HepG2 (cell line): ENCODE results near the gene INPP5K. TPM values are rescaled to one million over a fixed set of nuclear protein-coding genes. Genes with fewer than 3 reads are reported as not detected.

Source experiments
- ATAC-seq: fragments of 200-7000 bp; cut with Tn5 transposase; 3 replicates; pipeline ENCODE4 v1.9.1; 2020; ENCODE audit warnings: mild to moderate bottlenecking, moderate library complexity
- BruUV-seq: library from RNA; stranded (reverse); fragments of 400-500 nt; replicated peaks from 2 replicates; lab custom pipeline; 2021; lab: Mats Ljungman, UMichigan
- CTCF ChIA-PET: fragments of 300-600 bp; formaldehyde crosslinking; extraction: SDS; loops from one replicate; lab custom pipeline; 2021; ENCODE audit warnings: low total read pairs, inconsistent platforms, low intra/inter-chr PET ratio; lab: Yijun Ruan, JAX
- POLR2A ChIA-PET: fragments of 350-600 bp; sonication (Branson Sonifier 250); formaldehyde crosslinking; loops from one replicate; lab custom pipeline; 2020; ENCODE audit warnings: antibody characterized with exemption, inconsistent platforms; lab: Yijun Ruan, JAX
- DNase-seq: peaks from one replicate; pipeline ENCODE4 v3.0.0-alpha.2; 2015; ENCODE audit warnings: low spot score
- FAIRE-seq: peaks from 3 replicates; lab custom pipeline; 2011; peaks lifted over from hg19 to GRCh38; lab: Jason Lieb, UNC
- H2AFZ ChIP-seq: one replicate; pipeline ENCODE4 v1.6.1; 2011; ENCODE audit warnings: low read length, inconsistent platforms
- H3K27ac ChIP-seq: fragments of 300-600 bp; 3 replicates; pipeline ENCODE4 v1.8.0; 2011; ENCODE audit warnings: mixed run types, mild to moderate bottlenecking, mixed read lengths, low read length, inconsistent platforms; ENCODE audit not compliant: insufficient read depth; ENCODE audit errors: extremely low read length
- H3K27me3 ChIP-seq, 2 experiments: fragments of 200-600 bp in 1 of 2; 2 replicates in 1 of 2; 3 replicates in 1 of 2; pipeline versions ENCODE4 v1.6.0 to v1.8.0; 2011; ENCODE audit warnings: low read length in 2 of 2, mild to moderate bottlenecking in 2 of 2, moderate library complexity in 2 of 2, inconsistent platforms in 1 of 2; ENCODE audit not compliant: insufficient read depth in 2 of 2, control insufficient read depth in 1 of 2
- H3K36me3 ChIP-seq, 2 experiments: fragments of 200-600 bp in 1 of 2; replicated peaks in 1 of 2; 2 replicates in 1 of 2; 3 replicates in 1 of 2; pipeline versions ENCODE4 v1.5.1 to v1.8.0; 2011; ENCODE audit warnings: low read length in 2 of 2, inconsistent platforms in 1 of 2; ENCODE audit not compliant: insufficient read depth in 2 of 2, control insufficient read depth in 1 of 2
- H3K4me1 ChIP-seq: 2 replicates; pipeline ENCODE4 v1.5.1; 2012; ENCODE audit warnings: low read length, inconsistent platforms; ENCODE audit not compliant: insufficient read depth
- H3K4me2 ChIP-seq: 2 replicates; pipeline ENCODE4 v1.6.0; 2011; ENCODE audit warnings: low read depth, low read length, inconsistent platforms
- H3K4me3 ChIP-seq, 3 experiments: fragments of 200-600 bp in 1 of 3; sonication (generic), shearing (Covaris generic) in 1 of 3; replicated peaks in 1 of 3; 2 replicates each; pipeline ENCODE4 v1.5.1; 2011 to 2016; ENCODE audit warnings: low read length in 3 of 3, inconsistent platforms in 2 of 3, low read depth in 2 of 3, mild to moderate bottlenecking in 2 of 3, control low read depth in 1 of 3, mixed read lengths in 1 of 3; ENCODE audit not compliant: insufficient read depth in 1 of 3
- H3K79me2 ChIP-seq: one replicate; pipeline ENCODE4 v1.6.1; 2011; ENCODE audit warnings: low read length, inconsistent platforms; ENCODE audit not compliant: insufficient read depth
- H3K9ac ChIP-seq: 2 replicates; pipeline ENCODE4 v1.6.0; 2011; ENCODE audit warnings: mild to moderate bottlenecking, low read depth, low read length, inconsistent platforms; ENCODE audit not compliant: insufficient read depth
- H3K9me3 ChIP-seq: 2 replicates; pipeline ENCODE4 v1.5.1; 2012; ENCODE audit warnings: mild to moderate bottlenecking, low read length
- H4K20me1 ChIP-seq: 2 replicates; pipeline ENCODE4 v1.6.0; 2011; ENCODE audit warnings: inconsistent platforms, mild to moderate bottlenecking, low read length, moderate library complexity; ENCODE audit not compliant: insufficient read depth
- DPF2 ChIP-seq: sonication (generic); formaldehyde crosslinking; IDR thresholded peaks from 2 replicates; pipeline ENCODE4 v1.4.0; 2020; ENCODE audit warnings: mild to moderate bottlenecking, low read depth, missing genetic modification reagents, borderline replicate concordance
- GTF3A ChIP-seq: sonication (generic); formaldehyde crosslinking; conservative IDR thresholded peaks from 2 replicates; pipeline ENCODE4 v1.4.0; 2020; ENCODE audit warnings: mild to moderate bottlenecking, missing genetic modification reagents
- HDAC6 ChIP-seq: fragments of 200-600 bp; sonication (generic); IDR thresholded peaks from 2 replicates; pipeline ENCODE4 v1.7.0; 2017; ENCODE audit warnings: mild to moderate bottlenecking, antibody characterized with exemption, low read length, low read depth
- SAFB2 ChIP-seq: sonication (generic); formaldehyde crosslinking; IDR thresholded peaks from 2 replicates; pipeline ENCODE4 v1.5.1; 2020; ENCODE audit warnings: missing genetic modification reagents, low read depth, mild to moderate bottlenecking, borderline replicate concordance
- ZNF766 ChIP-seq: sonication (generic); formaldehyde crosslinking; IDR thresholded peaks from 2 replicates; pipeline ENCODE4 v1.5.0; 2020; ENCODE audit warnings: missing genetic modification reagents, borderline replicate concordance
- ZNF776 ChIP-seq: sonication (generic); formaldehyde crosslinking; IDR thresholded peaks from 2 replicates; pipeline ENCODE4 v1.4.0; 2020; ENCODE audit warnings: mild to moderate bottlenecking, missing genetic modification reagents
- WGBS: methylation state at CpG from one replicate; pipeline ENCODE4 v1.1.6; 2017; ENCODE audit warnings: low lambda C conversion rate; 5-methylcytosine and 5-hydroxymethylcytosine counted together
- in situ Hi-C: cut with HindIII; loops from 2 replicates; pipeline ENCODE4 v1.10.0; 2017; ENCODE audit warnings: low pct_unique_long_range_greater_than_20kb; ENCODE audit not compliant: extremely low pct_ligation_motif_present
- intact Hi-C: fragments of 100-400 bp; cut with micrococcal nuclease; formaldehyde crosslinking; loops from one replicate; pipeline ENCODE4 v1.10.0; 2022; ENCODE audit not compliant: unreplicated experiment
- polyA plus RNA-seq, 8 experiments: library from polyadenylated mRNA; depleted of rRNA in 3 of 8; stranded (reverse) in 7 of 8; unstranded in 1 of 8; fragments of >200 nt; fragmentation: Illumina TruSeq in 4 of 8; extraction: Trizol in 4 of 8; gene quantifications; 2 replicates each; pipeline versions ENCODE4 v1.2.1 to v1.2.3, GENCODE V29; 2011 to 2016; ENCODE audit warnings: low read depth in 4 of 8, missing spikeins in 1 of 8, mixed read lengths in 1 of 8; ENCODE audit not compliant: insufficient read depth in 1 of 8
- total RNA-seq, 5 experiments: library from RNA; depleted of rRNA; stranded (reverse); fragments of >200 nt; fragmentation: Illumina TruSeq; extraction: Trizol; gene quantifications; 2 replicates each; pipeline ENCODE4 v1.2.3, GENCODE V29; 2016; ENCODE audit warnings: low read depth in 1 of 5
- TF ChIP-seq, protein P1 (sequence below): IDR thresholded peaks from 2 replicates; pipeline ENCODE4 v1.6.1; 2016; ENCODE audit warnings: mild to moderate bottlenecking
- TF ChIP-seq, protein P2 (sequence below): sonication (generic); formaldehyde crosslinking; IDR thresholded peaks from 2 replicates; pipeline ENCODE4 v1.8.1; 2023; ENCODE audit warnings: mild to moderate bottlenecking, inconsistent platforms, moderate library complexity, missing genetic modification reagents, borderline replicate concordance
- TF ChIP-seq, protein P3 (sequence below): sonication (generic); formaldehyde crosslinking; IDR thresholded peaks from 2 replicates; pipeline ENCODE4 v1.4.0; 2020; ENCODE audit warnings: mild to moderate bottlenecking, missing genetic modification reagents
- TF ChIP-seq, protein P4 (sequence below): fragments of 450-650 bp; IDR thresholded peaks from 2 replicates; pipeline ENCODE4 v1.6.1; 2016

Gene INPP5K
- total and polyA plus RNA-seq, 2 of the 13 experiments (the other 11 are each of a cell fraction or from before 2014, with no cell fraction given), result 4.8 to 9.6 TPM

DNA sequence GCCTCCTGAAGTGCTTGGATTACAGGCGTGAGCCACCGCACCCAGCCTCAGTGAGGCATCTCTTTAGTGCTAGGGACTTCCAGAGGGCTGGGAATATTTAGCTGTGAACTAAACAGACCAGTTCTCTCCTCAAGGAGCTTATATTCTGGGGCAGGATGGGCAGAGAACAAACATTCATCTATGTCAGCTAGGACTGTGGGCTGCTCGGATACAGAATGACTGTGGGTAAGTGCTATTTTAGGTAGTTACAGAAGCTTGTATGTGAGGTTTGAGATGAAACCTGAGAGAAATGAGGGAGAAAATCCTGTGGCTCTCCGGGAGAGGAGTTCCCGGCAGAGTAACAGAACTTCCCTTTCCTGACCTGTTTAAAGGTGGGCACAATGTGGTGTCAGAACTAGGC, 6.2 kb upstream of the INPP5K start:
- Histone ChIP-seq H3K4me2 (no peak overlapping the region), H3K4me1 (peaks cover 8% of the 10 kb centered on the region), H3K36me3 (peaks cover 6 to 7% of the 10 kb centered on the region in 2 experiments; a peak in 4 of 5 replicates), H2AFZ (no peak overlapping the region), H3K9me3 (no peaks in the 10 kb centered on the region), H3K79me2 (peaks cover 2% of the 10 kb centered on the region), H4K20me1 (no peaks in the 10 kb centered on the region), H3K4me3 (no peak overlapping the region), H3K27ac (no peak overlapping the region), H3K27me3 (no peaks in the 10 kb centered on the region), H3K9ac (no peak overlapping the region)
- TF ChIP-seq ZNF766 (CRISPR knock-in tag), result no peak
- TF ChIP-seq ZNF776, result no peak
- TF ChIP-seq, protein P1, sequence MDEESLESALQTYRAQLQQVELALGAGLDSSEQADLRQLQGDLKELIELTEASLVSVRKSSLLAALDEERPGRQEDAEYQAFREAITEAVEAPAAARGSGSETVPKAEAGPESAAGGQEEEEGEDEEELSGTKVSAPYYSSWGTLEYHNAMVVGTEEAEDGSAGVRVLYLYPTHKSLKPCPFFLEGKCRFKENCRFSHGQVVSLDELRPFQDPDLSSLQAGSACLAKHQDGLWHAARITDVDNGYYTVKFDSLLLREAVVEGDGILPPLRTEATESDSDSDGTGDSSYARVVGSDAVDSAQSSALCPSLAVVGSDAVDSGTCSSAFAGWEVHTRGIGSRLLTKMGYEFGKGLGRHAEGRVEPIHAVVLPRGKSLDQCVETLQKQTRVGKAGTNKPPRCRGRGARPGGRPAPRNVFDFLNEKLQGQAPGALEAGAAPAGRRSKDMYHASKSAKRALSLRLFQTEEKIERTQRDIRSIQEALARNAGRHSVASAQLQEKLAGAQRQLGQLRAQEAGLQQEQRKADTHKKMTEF (CRISPR knock-in tag), result no peak
- ATAC-seq (no peak), FAIRE-seq (no peak), DNase-seq (no peak)
- intact Hi-C loops, result no loop called here
- ChIA-PET CTCF (no interaction called here), POLR2A (no interaction called here)
- in situ Hi-C loops, result no loop called here
- WGBS, result 98% methylated on average over 5 of the region's 5 CpGs
- BruUV-seq, result no TSS peak

GRCh38 chr17:1521086-1521640, 4.8 kb upstream of the INPP5K start:
- H4K20me1 ChIP-seq, result no peaks in the 10 kb centered on the region
- no peaks in the 10 kb centered on the region for H3K9me3 ChIP-seq
- no peak overlapping the region for H2AFZ ChIP-seq
- peaks cover 10% of the 10 kb centered on the region for H3K4me1 ChIP-seq
- POLR2A ChIA-PET, result no interaction called here
- in situ Hi-C loops (no loop called here), intact Hi-C loops (no loop called here)
- DNase-seq (no peak), FAIRE-seq (no peak), ATAC-seq (no peak)
- no peak overlapping the region for H3K9ac ChIP-seq
- H3K4me3 ChIP-seq, result no peak overlapping the region
- CTCF ChIA-PET, result no interaction called here
- H3K27ac ChIP-seq, result no peak overlapping the region
- no peak overlapping the region for H3K4me2 ChIP-seq
- WGBS, result 95% methylated on average over 10 of the region's 10 CpGs
- peaks cover 2 to 6% of the 10 kb centered on the region in 2 experiments; a peak in 4 of 5 replicates for H3K36me3 ChIP-seq
- no TSS peak for BruUV-seq
- H3K79me2 ChIP-seq, result peaks cover 8% of the 10 kb centered on the region
- H3K27me3 ChIP-seq, result no peaks in the 10 kb centered on the region; a peak in 1 of 5 replicates
- TF ChIP-seq, protein P2, sequence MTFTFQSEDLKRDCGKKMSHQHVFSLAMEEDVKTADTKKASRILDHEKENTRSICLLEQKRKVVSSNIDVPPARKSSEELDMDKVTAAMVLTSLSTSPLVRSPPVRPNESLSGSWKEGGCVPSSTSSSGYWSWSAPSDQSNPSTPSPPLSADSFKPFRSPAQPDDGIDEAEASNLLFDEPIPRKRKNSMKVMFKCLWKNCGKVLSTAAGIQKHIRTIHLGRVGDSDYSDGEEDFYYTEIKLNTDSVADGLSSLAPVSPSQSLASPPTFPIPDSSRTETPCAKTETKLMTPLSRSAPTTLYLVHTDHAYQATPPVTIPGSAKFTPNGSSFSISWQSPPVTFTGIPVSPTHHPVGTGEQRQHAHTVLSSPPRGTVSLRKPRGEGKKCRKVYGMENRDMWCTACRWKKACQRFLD (CRISPR knock-in tag), result no peak
- TF ChIP-seq, protein P3, sequence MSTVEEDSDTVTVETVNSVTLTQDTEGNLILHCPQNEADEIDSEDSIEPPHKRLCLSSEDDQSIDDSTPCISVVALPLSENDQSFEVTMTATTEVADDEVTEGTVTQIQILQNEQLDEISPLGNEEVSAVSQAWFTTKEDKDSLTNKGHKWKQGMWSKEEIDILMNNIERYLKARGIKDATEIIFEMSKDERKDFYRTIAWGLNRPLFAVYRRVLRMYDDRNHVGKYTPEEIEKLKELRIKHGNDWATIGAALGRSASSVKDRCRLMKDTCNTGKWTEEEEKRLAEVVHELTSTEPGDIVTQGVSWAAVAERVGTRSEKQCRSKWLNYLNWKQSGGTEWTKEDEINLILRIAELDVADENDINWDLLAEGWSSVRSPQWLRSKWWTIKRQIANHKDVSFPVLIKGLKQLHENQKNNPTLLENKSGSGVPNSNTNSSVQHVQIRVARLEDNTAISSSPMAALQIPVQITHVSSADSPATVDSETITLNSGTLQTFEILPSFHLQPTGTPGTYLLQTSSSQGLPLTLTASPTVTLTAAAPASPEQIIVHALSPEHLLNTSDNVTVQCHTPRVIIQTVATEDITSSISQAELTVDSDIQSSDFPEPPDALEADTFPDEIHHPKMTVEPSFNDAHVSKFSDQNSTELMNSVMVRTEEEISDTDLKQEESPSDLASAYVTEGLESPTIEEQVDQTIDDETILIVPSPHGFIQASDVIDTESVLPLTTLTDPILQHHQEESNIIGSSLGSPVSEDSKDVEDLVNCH (CRISPR knock-in tag), result no peak
- TF ChIP-seq, protein P4, sequence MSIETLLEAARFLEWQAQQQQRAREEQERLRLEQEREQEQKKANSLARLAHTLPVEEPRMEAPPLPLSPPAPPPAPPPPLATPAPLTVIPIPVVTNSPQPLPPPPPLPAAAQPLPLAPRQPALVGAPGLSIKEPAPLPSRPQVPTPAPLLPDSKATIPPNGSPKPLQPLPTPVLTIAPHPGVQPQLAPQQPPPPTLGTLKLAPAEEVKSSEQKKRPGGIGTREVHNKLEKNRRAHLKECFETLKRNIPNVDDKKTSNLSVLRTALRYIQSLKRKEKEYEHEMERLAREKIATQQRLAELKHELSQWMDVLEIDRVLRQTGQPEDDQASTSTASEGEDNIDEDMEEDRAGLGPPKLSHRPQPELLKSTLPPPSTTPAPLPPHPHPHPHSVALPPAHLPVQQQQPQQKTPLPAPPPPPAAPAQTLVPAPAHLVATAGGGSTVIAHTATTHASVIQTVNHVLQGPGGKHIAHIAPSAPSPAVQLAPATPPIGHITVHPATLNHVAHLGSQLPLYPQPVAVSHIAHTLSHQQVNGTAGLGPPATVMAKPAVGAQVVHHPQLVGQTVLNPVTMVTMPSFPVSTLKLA, result no peak
- TF ChIP-seq HDAC6 (no peak), SAFB2 (CRISPR knock-in tag) (no peak), DPF2 (CRISPR knock-in tag) (no peak), GTF3A (CRISPR knock-in tag) (no peak)
